HEK293 (cell line): Measurements from ENCODE around the gene DUS1L.

Experiments used
- CTCF ChIA-PET: fragments of 350-600 bp; formaldehyde crosslinking; extraction: SDS; loops from one replicate; lab custom pipeline; 2021; ENCODE audit warnings: antibody characterized with exemption; lab: Yijun Ruan, JAX
- POLR2A ChIA-PET: fragments of 300-600 bp; formaldehyde crosslinking; extraction: SDS; loops from one replicate; lab custom pipeline; 2020; ENCODE audit warnings: antibody characterized with exemption, inconsistent platforms; lab: Yijun Ruan, JAX
- H3K27ac ChIP-seq: fragments of 200-500 bp; sonication (Bioruptor generic); 2 replicates; pipeline ENCODE4 v1.5.1; 2014; ENCODE audit warnings: low read depth, low read length, control low read depth, inconsistent platforms; ENCODE audit errors: extremely low read depth
- H3K36me3 ChIP-seq, 2 experiments: fragments of 200-500 bp in 1 of 2; sonication (Bioruptor generic) in 1 of 2; 1 replicate in 1 of 2; 2 replicates in 1 of 2; pipeline ENCODE4 v1.5.1; 2014 to 2017; ENCODE audit warnings: inconsistent platforms in 2 of 2, low read length in 2 of 2; ENCODE audit not compliant: control insufficient read depth in 2 of 2, insufficient read depth in 1 of 2
- H3K4me1 ChIP-seq: fragments of 200-500 bp; sonication (Bioruptor generic); 2 replicates; pipeline ENCODE4 v1.5.1; 2014; ENCODE audit warnings: mild to moderate bottlenecking, low read length, inconsistent platforms; ENCODE audit not compliant: control insufficient read depth, insufficient read depth
- H3K4me3 ChIP-seq: 2 replicates; pipeline ENCODE4 v1.5.1; 2011; ENCODE audit warnings: low read depth, mild to moderate bottlenecking, control low read depth, low read length, moderate library complexity
- H3K9me3 ChIP-seq: fragments of 200-500 bp; sonication (Bioruptor generic); 2 replicates; pipeline ENCODE4 v1.5.1; 2014; ENCODE audit warnings: low read depth, low read length, inconsistent platforms; ENCODE audit not compliant: control insufficient read depth, insufficient read depth
- ATF2 ChIP-seq: fragments of 450-650 bp; formaldehyde crosslinking; IDR thresholded peaks from 2 replicates; pipeline ENCODE4 v1.5.1; 2016; ENCODE audit warnings: missing biosample characterization, missing genetic modification characterization, low read depth
- GLI2 ChIP-seq: fragments of 450-650 bp; formaldehyde crosslinking; IDR thresholded peaks from 2 replicates; pipeline ENCODE4; 2017; ENCODE audit warnings: missing biosample characterization, missing genetic modification characterization, low read depth, borderline replicate concordance
- GLI4 ChIP-seq: fragments of 450-650 bp; formaldehyde crosslinking; IDR thresholded peaks from 2 replicates; pipeline ENCODE4 v1.5.1; 2016; ENCODE audit warnings: missing biosample characterization, missing genetic modification characterization
- ZFP3 ChIP-seq: fragments of 450-650 bp; formaldehyde crosslinking; IDR thresholded peaks from 2 replicates; pipeline ENCODE4 v1.5.1; 2016; ENCODE audit warnings: low read depth, missing biosample characterization, missing genetic modification characterization
- ZIC2 ChIP-seq: fragments of 450-650 bp; formaldehyde crosslinking; IDR thresholded peaks from 2 replicates; pipeline ENCODE4 v1.5.1; 2016; ENCODE audit warnings: missing biosample characterization, missing genetic modification characterization
- ZNF221 ChIP-seq: fragments of 450-650 bp; formaldehyde crosslinking; IDR thresholded peaks from 2 replicates; pipeline ENCODE4 v1.5.1; 2017; ENCODE audit warnings: missing biosample characterization, missing genetic modification characterization, borderline replicate concordance
- ZNF416 ChIP-seq: fragments of 450-650 bp; formaldehyde crosslinking; IDR thresholded peaks from 2 replicates; pipeline ENCODE4 v1.5.1; 2016; ENCODE audit warnings: missing biosample characterization, missing genetic modification characterization
- ZNF561 ChIP-seq: fragments of 450-650 bp; IDR thresholded peaks from 2 replicates; pipeline ENCODE4 v1.5.1; 2018; ENCODE audit warnings: missing biosample characterization, missing genetic modification characterization, borderline replicate concordance
- ZNF596 ChIP-seq: fragments of 450-650 bp; IDR thresholded peaks from 2 replicates; pipeline ENCODE4 v1.5.0; 2018; ENCODE audit warnings: missing biosample characterization, mild to moderate bottlenecking, missing genetic modification characterization, moderate library complexity
- ZNF600 ChIP-seq: fragments of 450-650 bp; formaldehyde crosslinking; IDR thresholded peaks from 2 replicates; pipeline ENCODE4 v1.5.1; 2016; ENCODE audit warnings: missing biosample characterization, missing genetic modification characterization
- ZNF623 ChIP-seq: fragments of 450-650 bp; formaldehyde crosslinking; IDR thresholded peaks from 2 replicates; pipeline ENCODE4 v1.5.1; 2016; ENCODE audit warnings: missing biosample characterization, missing genetic modification characterization
- ZNF677 ChIP-seq: fragments of 450-650 bp; IDR thresholded peaks from 2 replicates; pipeline ENCODE4 v1.5.0; 2018; ENCODE audit warnings: missing biosample characterization, mild to moderate bottlenecking, missing genetic modification characterization, moderate library complexity
- ZNF768 ChIP-seq: fragments of 450-650 bp; formaldehyde crosslinking; IDR thresholded peaks from 2 replicates; pipeline ENCODE4 v1.5.1; 2018; ENCODE audit warnings: missing biosample characterization, mild to moderate bottlenecking, missing genetic modification characterization
- ZNF785 ChIP-seq: fragments of 450-650 bp; formaldehyde crosslinking; IDR thresholded peaks from 2 replicates; pipeline ENCODE4 v1.5.1; 2016; ENCODE audit warnings: missing biosample characterization, missing genetic modification characterization
- ZNF791 ChIP-seq: fragments of 450-650 bp; formaldehyde crosslinking; IDR thresholded peaks from 2 replicates; pipeline ENCODE4 v1.5.1; 2016; ENCODE audit warnings: missing biosample characterization, missing genetic modification characterization
- ZNF792 ChIP-seq: fragments of 450-650 bp; formaldehyde crosslinking; IDR thresholded peaks from 2 replicates; pipeline ENCODE4 v1.5.1; 2016; ENCODE audit warnings: missing biosample characterization, missing genetic modification characterization
- ZSCAN16 ChIP-seq: fragments of 450-650 bp; formaldehyde crosslinking; IDR thresholded peaks from 2 replicates; pipeline ENCODE4 v1.5.1; 2016; ENCODE audit warnings: missing biosample characterization, missing genetic modification characterization
- ZSCAN30 ChIP-seq: fragments of 450-650 bp; IDR thresholded peaks from 2 replicates; pipeline ENCODE4 v1.5.1; 2018; ENCODE audit warnings: missing biosample characterization, mild to moderate bottlenecking, missing genetic modification characterization, moderate library complexity
- TF ChIP-seq, protein P1 (sequence below): fragments of 450-650 bp; formaldehyde crosslinking; IDR thresholded peaks from 2 replicates; pipeline ENCODE4 v1.5.1; 2016; ENCODE audit warnings: missing biosample characterization, missing genetic modification characterization

Gene DUS1L

GRCh38 chr17:82045936-82046484 is 19.6 kb downstream of the DUS1L start:
- ChIA-PET POLR2A (interaction anchor here (1.3 kb wide), 2 partner anchors 8 to 10 kb away, joined by 3 read pairs; partner anchors contain the start of gene DCXR), CTCF (no interaction called here)
- Histone ChIP-seq H3K27ac (no peak overlapping the region), H3K9me3 (no peaks in the 10 kb centered on the region), H3K36me3 (peaks cover 0 to 49% of the 10 kb centered on the region in 2 experiments; a peak in 1 of 3 replicates), H3K4me1 (peaks cover 3% of the 10 kb centered on the region; the same call in 1 of the 2 replicates), H3K4me3 (no peak overlapping the region)
- TF ChIP-seq ZNF677 (tag by site-specific recombination) (no peak), ZNF561 (tag by site-specific recombination) (no peak), ZNF596 (no peak), ZNF416 (tag by site-specific recombination) (no peak), GLI2 (tag by site-specific recombination) (no peak), ZNF785 (tag by site-specific recombination) (no peak), ZNF792 (no peak), ATF2 (tag by site-specific recombination) (no peak), ZNF791 (tag by site-specific recombination) (no peak), ZSCAN30 (tag by site-specific recombination) (no peak), ZNF221 (tag by site-specific recombination) (no peak), ZNF623 (no peak), ZNF768 (tag by site-specific recombination) (no peak), ZNF600 (tag by site-specific recombination) (no peak), GLI4 (tag by site-specific recombination) (no peak)
- TF ChIP-seq, protein P1, sequence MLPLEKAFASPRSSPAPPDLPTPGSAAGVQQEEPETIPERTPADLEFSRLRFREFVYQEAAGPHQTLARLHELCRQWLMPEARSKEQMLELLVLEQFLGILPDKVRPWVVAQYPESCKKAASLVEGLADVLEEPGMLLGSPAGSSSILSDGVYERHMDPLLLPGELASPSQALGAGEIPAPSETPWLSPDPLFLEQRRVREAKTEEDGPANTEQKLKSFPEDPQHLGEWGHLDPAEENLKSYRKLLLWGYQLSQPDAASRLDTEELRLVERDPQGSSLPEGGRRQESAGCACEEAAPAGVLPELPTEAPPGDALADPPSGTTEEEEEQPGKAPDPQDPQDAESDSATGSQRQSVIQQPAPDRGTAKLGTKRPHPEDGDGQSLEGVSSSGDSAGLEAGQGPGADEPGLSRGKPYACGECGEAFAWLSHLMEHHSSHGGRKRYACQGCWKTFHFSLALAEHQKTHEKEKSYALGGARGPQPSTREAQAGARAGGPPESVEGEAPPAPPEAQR, result no peak

- Histone ChIP-seq H3K4me1 (no peaks in the 10 kb centered on the region), H3K27ac (no peak overlapping the region), H3K9me3 (no peaks in the 10 kb centered on the region), H3K36me3 (peaks cover 0 to 26% of the 10 kb centered on the region in 2 experiments; a peak in 1 of 3 replicates), H3K4me3 (no peak overlapping the region)
- TF ChIP-seq ZSCAN16 (tag by site-specific recombination) (no peak), ZIC2 (tag by site-specific recombination) (peak; percentile 64), ZFP3 (no peak), ATF2 (tag by site-specific recombination) (no peak)
- ChIA-PET POLR2A (interaction anchor here (0.6 to 1.8 kb wide), 5 partner anchors 16 to 150 kb away, joined by 3 to 7 read pairs (median 5); no protein-coding TSS in a partner anchor), CTCF (interaction anchor here (0.6 to 1.0 kb wide), 4 partner anchors 8 to 310 kb away, joined by 3 to 5 read pairs (median 4); no protein-coding TSS in a partner anchor)
Observed at GRCh38 chr17:82043507-82043906, 22.1 kb downstream of the DUS1L start.
